Renal pelvis (tissue), 12 donors: Measurements from ENCODE around the gene ANO6. TPM values are rescaled to one million over a fixed set of nuclear protein-coding genes. Genes with fewer than 3 reads are reported as not detected.
"Not testable (repeated sequence)": the region's sequence is repeated elsewhere in the genome, so short reads cannot be mapped to it uniquely, and the experiment has no call there.

Source experiments
- DNase-seq: peaks from one replicate; pipeline ENCODE4 v3.0.0-alpha.2; 2013
- long read RNA-seq, 16 experiments: transcript quantifications; one replicate each; lab custom pipeline, GENCODE V29; 2026
- polyA plus RNA-seq, 3 donors: library from polyadenylated mRNA; unstranded; fragments of 120-200 nt; gene quantifications; one replicate each; pipeline ENCODE4 v1.2.1, GENCODE V29; 2013; ENCODE audit not compliant: insufficient read length in 3 of 3

The ANO6 gene, protein sequence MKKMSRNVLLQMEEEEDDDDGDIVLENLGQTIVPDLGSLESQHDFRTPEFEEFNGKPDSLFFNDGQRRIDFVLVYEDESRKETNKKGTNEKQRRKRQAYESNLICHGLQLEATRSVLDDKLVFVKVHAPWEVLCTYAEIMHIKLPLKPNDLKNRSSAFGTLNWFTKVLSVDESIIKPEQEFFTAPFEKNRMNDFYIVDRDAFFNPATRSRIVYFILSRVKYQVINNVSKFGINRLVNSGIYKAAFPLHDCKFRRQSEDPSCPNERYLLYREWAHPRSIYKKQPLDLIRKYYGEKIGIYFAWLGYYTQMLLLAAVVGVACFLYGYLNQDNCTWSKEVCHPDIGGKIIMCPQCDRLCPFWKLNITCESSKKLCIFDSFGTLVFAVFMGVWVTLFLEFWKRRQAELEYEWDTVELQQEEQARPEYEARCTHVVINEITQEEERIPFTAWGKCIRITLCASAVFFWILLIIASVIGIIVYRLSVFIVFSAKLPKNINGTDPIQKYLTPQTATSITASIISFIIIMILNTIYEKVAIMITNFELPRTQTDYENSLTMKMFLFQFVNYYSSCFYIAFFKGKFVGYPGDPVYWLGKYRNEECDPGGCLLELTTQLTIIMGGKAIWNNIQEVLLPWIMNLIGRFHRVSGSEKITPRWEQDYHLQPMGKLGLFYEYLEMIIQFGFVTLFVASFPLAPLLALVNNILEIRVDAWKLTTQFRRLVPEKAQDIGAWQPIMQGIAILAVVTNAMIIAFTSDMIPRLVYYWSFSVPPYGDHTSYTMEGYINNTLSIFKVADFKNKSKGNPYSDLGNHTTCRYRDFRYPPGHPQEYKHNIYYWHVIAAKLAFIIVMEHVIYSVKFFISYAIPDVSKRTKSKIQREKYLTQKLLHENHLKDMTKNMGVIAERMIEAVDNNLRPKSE
- polyA plus RNA-seq = 10 to 100 TPM; 63.1 to 66.4 (median 64.4) TPM
- long read RNA-seq, donor 1, full-length matches to known transcripts = 3 of 10 reads
- long read RNA-seq, donor 1, partial matches to known transcripts = 7 of 10 reads
- long read RNA-seq, donor 1, other reads (novel, unspliced or antisense) = 0 of 10 reads
- long read RNA-seq, donor 2, full-length matches to known transcripts = 6 of 6 reads
- long read RNA-seq, donor 2, partial matches to known transcripts = 0 of 6 reads
- long read RNA-seq, donor 2, other reads (novel, unspliced or antisense) = 0 of 6 reads
- long read RNA-seq, donor 3, full-length matches to known transcripts = 7 of 7 reads
- long read RNA-seq, donor 3, partial matches to known transcripts = 0 of 7 reads
- long read RNA-seq, donor 3, other reads (novel, unspliced or antisense) = 0 of 7 reads
- long read RNA-seq, donor 4, full-length matches to known transcripts = 5 of 11 reads
- long read RNA-seq, donor 4, partial matches to known transcripts = 6 of 11 reads
- long read RNA-seq, donor 4, other reads (novel, unspliced or antisense) = 0 of 11 reads
- long read RNA-seq, donor 5, full-length matches to known transcripts = 6 of 6 reads
- long read RNA-seq, donor 5, partial matches to known transcripts = 0 of 6 reads
- long read RNA-seq, donor 5, other reads (novel, unspliced or antisense) = 0 of 6 reads
- long read RNA-seq, donor 6, full-length matches to known transcripts = 4 of 4 reads
- long read RNA-seq, donor 6, partial matches to known transcripts = 0 of 4 reads
- long read RNA-seq, donor 6, other reads (novel, unspliced or antisense) = 0 of 4 reads
- long read RNA-seq, donor 7, full-length matches to known transcripts = 5 of 12 reads
- long read RNA-seq, donor 7, partial matches to known transcripts = 7 of 12 reads
- long read RNA-seq, donor 7, other reads (novel, unspliced or antisense) = 0 of 12 reads
- long read RNA-seq, donor 8, full-length matches to known transcripts = 5 of 5 reads
- long read RNA-seq, donor 8, partial matches to known transcripts = 0 of 5 reads
- long read RNA-seq, donor 8, other reads (novel, unspliced or antisense) = 0 of 5 reads
- long read RNA-seq, donor 9, full-length matches to known transcripts = 7 of 7 reads
- long read RNA-seq, donor 9, partial matches to known transcripts = 0 of 7 reads
- long read RNA-seq, donor 9, other reads (novel, unspliced or antisense) = 0 of 7 reads
- long read RNA-seq, donor 10, full-length matches to known transcripts = 2 of 2 reads
- long read RNA-seq, donor 10, partial matches to known transcripts = 0 of 2 reads
- long read RNA-seq, donor 10, other reads (novel, unspliced or antisense) = 0 of 2 reads
- long read RNA-seq, donor 11, full-length matches to known transcripts = 5 of 5 reads
- long read RNA-seq, donor 11, partial matches to known transcripts = 0 of 5 reads
- long read RNA-seq, donor 11, other reads (novel, unspliced or antisense) = 0 of 5 reads
- long read RNA-seq, donor 12, full-length matches to known transcripts = 8 of 13 reads
- long read RNA-seq, donor 12, partial matches to known transcripts = 5 of 13 reads
- long read RNA-seq, donor 12, other reads (novel, unspliced or antisense) = 0 of 13 reads
- long read RNA-seq, donor 13, full-length matches to known transcripts = 2 of 2 reads
- long read RNA-seq, donor 13, partial matches to known transcripts = 0 of 2 reads
- long read RNA-seq, donor 13, other reads (novel, unspliced or antisense) = 0 of 2 reads
- long read RNA-seq, donor 14 = 0 reads
- long read RNA-seq, donor 15, full-length matches to known transcripts = 5 of 18 reads
- long read RNA-seq, donor 15, partial matches to known transcripts = 13 of 18 reads
- long read RNA-seq, donor 15, other reads (novel, unspliced or antisense) = 0 of 18 reads
- long read RNA-seq, donor 16, full-length matches to known transcripts = 1 of 28 reads
- long read RNA-seq, donor 16, partial matches to known transcripts = 27 of 28 reads
- long read RNA-seq, donor 16, other reads (novel, unspliced or antisense) = 0 of 28 reads

DNA sequence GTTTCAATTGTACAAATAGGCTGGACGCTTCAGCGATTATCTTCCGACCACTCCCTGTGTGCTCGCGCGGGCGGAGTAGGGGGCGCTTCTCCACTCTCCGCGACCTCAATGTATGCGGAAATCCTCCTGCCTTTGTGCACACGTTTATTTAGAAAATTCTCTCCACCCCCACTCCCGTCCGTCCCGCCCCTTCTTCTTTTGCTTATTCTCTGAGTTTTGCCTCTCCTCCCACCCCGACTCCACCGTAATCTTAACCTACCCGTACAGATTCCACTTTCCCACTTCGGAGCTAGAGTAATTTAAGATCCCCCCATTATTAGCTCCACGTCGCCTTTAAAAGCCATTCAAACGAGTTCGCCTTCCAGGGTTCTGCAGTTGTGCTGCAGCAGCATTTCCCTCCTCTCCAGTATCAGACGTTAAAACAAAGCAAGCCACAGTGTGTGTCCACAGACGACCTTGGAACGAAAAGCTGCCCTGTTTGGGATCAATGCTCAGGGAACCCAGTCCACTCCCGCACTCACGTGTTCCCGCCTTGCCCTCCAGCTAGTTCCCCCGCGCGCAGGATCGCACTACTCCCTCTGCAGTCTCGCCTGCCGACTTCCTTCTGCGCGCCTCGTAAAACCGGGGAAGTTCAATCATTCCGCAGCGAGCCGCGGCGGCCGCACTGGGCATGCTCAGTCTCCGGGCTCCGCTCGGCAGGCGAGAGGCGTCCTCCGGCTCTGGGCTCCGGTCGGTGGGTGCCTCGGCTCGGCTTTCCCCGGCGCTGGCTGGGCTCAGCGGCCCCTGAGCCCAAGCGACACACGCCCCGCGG is at the start of gene ANO6:
TSS of gene ANO6 (plus strand) at position 677 of the 811 bp plus-strand sequence. CDS start 227 bp downstream, outside the sequence.
- peak; percentile 91 for DNase-seq

DNA sequence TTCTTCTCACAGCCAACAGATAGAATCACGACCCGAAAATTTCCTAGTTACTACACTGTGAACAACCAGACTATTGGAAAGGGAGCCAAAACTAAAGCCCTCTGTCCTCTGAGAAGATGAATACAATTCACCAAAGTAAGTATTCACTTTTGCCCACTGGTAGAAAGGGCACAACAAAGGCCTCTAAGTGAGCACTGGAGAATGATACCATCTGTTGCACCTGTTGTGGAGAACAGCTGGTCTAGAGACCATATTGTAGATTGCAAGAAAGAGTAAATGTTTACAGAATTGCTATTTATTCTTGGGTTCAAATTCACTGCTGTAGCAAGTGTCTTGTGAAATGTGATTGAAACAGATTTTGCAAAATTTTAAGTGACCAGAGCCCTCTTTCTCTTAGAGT is 46.9 kb upstream of the ANO6 start:
- DNase-seq = no peak

GRCh38 chr12:45170456-45171042 is 45.3 kb upstream of the ANO6 start:
- DNase-seq = peak; percentile 52

DNA sequence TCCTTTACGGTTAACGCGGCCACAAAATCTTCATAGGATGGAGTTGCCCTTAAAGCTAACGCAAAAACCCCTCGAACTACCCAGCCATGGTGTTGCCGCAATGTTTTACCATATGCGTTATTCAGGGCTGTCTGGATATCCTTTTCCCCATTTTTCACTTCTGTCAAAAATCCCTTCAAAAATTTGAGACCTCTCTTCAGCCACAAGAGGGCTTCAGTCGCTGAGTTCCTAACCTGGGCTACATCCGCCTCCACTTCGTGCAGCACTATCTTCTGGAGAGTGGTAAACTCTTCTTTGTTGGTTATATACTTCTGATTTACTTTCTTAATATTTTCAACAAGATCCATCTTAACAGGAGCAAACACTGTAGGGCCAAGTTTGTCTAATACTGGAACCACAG is 42.6 kb upstream of the ANO6 start:
- DNase-seq = not testable (repeated sequence)

DNA sequence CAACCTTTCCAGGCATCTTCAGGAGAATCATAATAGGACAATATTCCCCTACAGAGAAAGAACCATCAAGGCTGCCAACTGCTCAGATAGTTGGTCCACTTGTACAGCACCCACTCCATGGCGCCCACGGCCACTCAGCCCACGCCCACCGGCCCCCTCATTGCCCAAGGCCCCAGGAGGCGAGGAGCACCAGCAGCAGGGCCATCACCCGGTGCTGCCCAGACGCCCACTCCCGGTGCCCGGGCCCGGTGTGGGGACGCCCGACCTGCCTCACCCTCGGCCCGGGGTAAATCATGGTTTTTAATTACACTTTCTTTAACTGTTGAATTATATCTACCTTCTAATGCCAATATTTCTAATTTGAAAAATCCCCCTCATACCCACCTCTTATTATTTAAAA is 41.3 kb upstream of the ANO6 start:
- no peak for DNase-seq

DNA sequence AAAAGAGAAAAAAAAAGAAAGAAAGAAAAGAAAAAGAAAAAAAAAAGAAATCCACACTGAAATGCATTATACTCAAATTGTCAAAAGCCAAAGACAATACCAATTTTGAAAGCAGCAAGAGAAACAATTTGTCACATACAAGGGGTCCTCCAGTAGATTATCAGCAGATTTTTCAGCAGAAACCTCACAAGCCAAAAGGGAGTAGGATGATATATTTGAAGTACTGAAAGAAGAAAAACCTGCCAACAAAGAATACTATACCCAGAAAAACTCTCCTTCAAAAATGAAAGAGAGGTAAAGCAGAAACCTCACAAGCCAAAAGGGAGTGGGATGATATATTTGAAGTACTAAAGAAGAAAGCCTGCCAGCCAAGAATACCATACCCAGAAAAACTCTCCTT is 37.1 kb upstream of the ANO6 start:
- DNase-seq = no peak

DNA sequence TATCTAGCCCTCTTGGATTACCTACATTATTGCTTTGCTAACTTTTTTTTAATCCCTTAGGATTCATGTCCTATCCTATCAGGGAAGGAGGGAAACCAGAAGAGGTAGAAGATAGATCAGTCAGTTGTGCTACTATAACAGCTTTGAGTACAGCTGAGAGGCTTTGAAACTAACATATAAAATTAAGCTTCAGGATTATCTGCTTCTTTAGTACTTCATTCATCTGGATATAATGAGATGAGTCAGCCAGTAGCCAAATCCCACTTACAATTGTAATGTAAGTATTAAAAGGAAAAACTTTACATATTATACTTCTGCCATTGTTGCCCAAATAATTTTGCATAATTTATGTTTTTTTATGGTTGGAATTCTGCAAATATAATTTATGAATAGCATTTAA is 33.4 kb upstream of the ANO6 start:
- no peak for DNase-seq

DNA sequence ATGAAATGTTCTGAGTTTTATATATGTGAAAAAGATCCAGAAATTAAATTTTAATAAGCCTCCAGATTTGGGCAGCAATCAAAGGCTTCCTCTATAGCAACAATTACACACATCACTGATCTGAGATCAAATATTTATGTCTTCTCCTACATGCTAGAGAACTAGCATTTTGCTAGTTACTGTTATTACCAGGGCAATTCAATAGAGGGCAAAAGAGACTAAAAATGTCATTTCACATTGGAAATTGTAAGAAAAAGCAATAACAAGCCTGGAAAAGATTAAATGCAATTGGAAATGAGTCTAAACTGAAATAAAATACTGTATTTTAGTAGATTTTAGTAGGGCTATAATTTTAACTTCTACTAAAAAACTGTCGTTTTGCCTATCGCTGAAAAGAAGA is 32.6 kb upstream of the ANO6 start:
- peak; percentile 4 for DNase-seq

DNA sequence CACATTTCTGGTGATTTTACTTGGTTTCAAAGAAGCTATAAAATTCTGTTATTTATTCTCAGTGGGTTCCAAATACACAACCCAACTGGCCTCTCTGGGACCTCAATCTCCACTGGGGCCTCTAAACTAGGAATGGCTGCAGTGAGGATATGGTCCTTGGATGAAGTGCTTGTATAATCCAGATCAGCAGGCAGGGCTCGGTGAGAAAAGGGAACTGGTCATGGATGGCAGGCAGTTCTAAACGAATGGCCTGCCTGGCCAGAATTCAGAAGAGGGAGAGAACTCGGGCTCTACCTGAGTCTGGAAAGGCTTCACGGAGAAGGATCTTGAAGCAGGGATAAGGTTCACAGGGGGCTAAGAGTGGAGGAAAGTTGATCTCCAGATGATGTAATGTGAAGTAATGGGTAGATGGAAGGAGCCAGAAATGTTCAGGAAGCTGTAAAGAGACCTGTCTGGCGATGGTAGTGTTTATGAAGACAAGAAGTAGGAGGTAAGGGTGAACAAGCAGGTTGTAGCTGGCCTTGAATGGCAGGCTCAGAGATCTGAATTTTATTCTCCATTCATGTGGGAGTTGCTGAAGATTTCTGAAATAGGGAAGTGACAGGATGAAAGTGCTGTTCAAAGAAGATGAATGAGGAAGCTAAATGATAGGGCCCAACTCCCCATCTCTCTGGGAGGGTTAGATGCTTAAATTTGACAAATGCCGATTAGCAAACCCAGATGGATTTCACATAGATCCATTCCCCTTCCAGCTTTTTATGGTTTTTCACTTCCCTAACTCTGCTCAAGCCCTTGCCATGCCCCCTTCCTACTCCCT is 31.5 kb upstream of the ANO6 start:
- DNase-seq = no peak

GRCh38 chr12:45186762-45187161 is 29.1 kb upstream of the ANO6 start:
- DNase-seq = no peak

GRCh38 chr12:45189766-45190403 is 26.0 kb upstream of the ANO6 start:
- DNase-seq = no peak

- DNase-seq = no peak
Measured at GRCh38 chr12:45191239-45191638, 24.7 kb upstream of the ANO6 start.

DNA sequence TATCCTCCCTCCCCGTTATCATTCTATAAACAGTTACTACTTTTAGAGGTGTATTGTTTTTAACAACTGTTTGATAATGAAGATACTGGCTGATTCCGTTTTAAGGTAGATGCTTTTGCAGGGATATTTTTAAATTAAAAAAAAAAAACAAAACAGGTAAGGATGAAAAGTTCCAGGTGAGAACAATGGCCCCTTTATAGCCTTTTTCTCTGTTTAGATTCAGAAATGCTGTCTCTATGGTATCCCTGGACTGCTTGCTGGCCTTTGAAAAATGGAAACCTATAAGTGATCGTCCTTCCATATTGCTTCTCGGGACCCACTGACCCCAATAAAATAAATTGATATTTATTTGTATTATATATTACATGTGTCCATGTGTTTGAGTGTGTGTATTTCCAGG is 23.2 kb upstream of the ANO6 start:
- DNase-seq = no peak

GRCh38 chr12:45200491-45201043 is 15.3 kb upstream of the ANO6 start:
- no peak for DNase-seq

- no peak for DNase-seq
Measured at GRCh38 chr12:45203767-45204166, 12.1 kb upstream of the ANO6 start.
